GM21381 (cell line): ENCODE data around the gene TAC4.

Experiments
- ATAC-seq: cut with Tn5 transposase; IDR thresholded peaks from one replicate; pipeline ENCODE4 v1.9.1; 2021; ENCODE audit warnings: mild to moderate bottlenecking, moderate library complexity; ENCODE audit not compliant: unreplicated experiment

The TAC4 gene

GRCh38 chr17:49848019-49848473 lies at the start of gene TAC4:
Gene TAC4, minus strand, starts transcription at chr17:49848069. Its CDS starts 52 bp downstream, at chr17:49848017.
- ATAC-seq: no peak

GRCh38 chr17:49896860-49897259 lies 49.0 kb upstream of the TAC4 start:
- no peak for ATAC-seq

GRCh38 chr17:49896222-49896621 lies 48.4 kb upstream of the TAC4 start:
- no peak for ATAC-seq

- ATAC-seq: no peak
Observed at GRCh38 chr17:49895812-49896211, 47.9 kb upstream of the TAC4 start.

GRCh38 chr17:49894761-49895160 lies 46.9 kb upstream of the TAC4 start:
- ATAC-seq: no peak

GRCh38 chr17:49891694-49892389 lies 44.0 kb upstream of the TAC4 start:
- no peak for ATAC-seq

GRCh38 chr17:49891271-49891670 lies 43.4 kb upstream of the TAC4 start:
- ATAC-seq: no peak

GRCh38 chr17:49890852-49891251 lies 43.0 kb upstream of the TAC4 start:
- no peak for ATAC-seq

- ATAC-seq: no peak
Observed at GRCh38 chr17:49890077-49890821, 42.4 kb upstream of the TAC4 start.

- no peak for ATAC-seq
Observed at GRCh38 chr17:49889500-49889899, 41.6 kb upstream of the TAC4 start.

- no peak for ATAC-seq
Observed at GRCh38 chr17:49887744-49888360, 40.0 kb upstream of the TAC4 start.

GRCh38 chr17:49887086-49887743 lies 39.3 kb upstream of the TAC4 start:
- no peak for ATAC-seq

- ATAC-seq: no peak
Observed at GRCh38 chr17:49886036-49886435, 38.2 kb upstream of the TAC4 start.

- no peak for ATAC-seq
Observed at GRCh38 chr17:49882434-49882833, 34.6 kb upstream of the TAC4 start.

GRCh38 chr17:49881054-49881402 lies 33.2 kb upstream of the TAC4 start:
- no peak for ATAC-seq

- ATAC-seq: peak; percentile 73
Observed at GRCh38 chr17:49880291-49881053, 32.6 kb upstream of the TAC4 start.

- no peak for ATAC-seq
Observed at GRCh38 chr17:49878931-49879904, 31.3 kb upstream of the TAC4 start.

GRCh38 chr17:49875685-49876084 lies 27.8 kb upstream of the TAC4 start:
- no peak for ATAC-seq

GRCh38 chr17:49874911-49875310 lies 27.0 kb upstream of the TAC4 start:
- ATAC-seq: no peak

GRCh38 chr17:49873926-49874325 lies 26.1 kb upstream of the TAC4 start:
- no peak for ATAC-seq
